Measurements from ENCODE around the gene LRRC3. TPM values are rescaled to one million over a fixed set of nuclear protein-coding genes. Genes with fewer than 3 reads are reported as not detected.
A peak's percentile ranks its signal among the peaks of the same experiment; 100 is the strongest.

Gene LRRC3
- total RNA-seq, 3 donors from 2014 or later, result 2.1 to 17.9 (median 2.7) TPM

DNA sequence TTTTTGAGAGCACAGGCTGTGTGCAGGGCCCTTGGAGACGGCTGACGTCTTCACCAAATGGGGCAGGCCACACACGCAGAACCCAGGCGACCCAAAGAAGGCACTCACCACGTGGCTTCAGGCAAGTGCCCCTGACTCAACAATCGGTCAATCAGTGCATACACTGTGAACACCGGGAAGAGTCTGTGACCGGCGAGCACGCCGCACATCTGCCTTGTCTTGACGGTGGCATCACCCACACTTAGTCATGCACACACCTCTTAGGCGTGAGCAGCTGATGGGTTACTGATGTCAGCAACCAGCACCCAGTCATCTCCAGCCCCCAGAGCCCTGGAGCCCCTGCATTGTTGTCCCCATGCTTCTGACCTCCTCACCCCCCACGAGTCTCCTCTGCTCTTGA is 4.9 kb upstream of the LRRC3 start:
- ATAC-seq (no peak), DNase-seq (no peak)
- H3K4me1 ChIP-seq (ENCODE audit: low read depth), result no peaks in the 10 kb centered on the region
- no peak overlapping the region for H3K4me3 ChIP-seq
- H3K9me3 ChIP-seq, result no peaks in the 10 kb centered on the region
- TF ChIP-seq, protein P1, sequence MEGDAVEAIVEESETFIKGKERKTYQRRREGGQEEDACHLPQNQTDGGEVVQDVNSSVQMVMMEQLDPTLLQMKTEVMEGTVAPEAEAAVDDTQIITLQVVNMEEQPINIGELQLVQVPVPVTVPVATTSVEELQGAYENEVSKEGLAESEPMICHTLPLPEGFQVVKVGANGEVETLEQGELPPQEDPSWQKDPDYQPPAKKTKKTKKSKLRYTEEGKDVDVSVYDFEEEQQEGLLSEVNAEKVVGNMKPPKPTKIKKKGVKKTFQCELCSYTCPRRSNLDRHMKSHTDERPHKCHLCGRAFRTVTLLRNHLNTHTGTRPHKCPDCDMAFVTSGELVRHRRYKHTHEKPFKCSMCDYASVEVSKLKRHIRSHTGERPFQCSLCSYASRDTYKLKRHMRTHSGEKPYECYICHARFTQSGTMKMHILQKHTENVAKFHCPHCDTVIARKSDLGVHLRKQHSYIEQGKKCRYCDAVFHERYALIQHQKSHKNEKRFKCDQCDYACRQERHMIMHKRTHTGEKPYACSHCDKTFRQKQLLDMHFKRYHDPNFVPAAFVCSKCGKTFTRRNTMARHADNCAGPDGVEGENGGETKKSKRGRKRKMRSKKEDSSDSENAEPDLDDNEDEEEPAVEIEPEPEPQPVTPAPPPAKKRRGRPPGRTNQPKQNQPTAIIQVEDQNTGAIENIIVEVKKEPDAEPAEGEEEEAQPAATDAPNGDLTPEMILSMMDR (IDR thresholded peaks at IDR 0.05), result no peak
- intact Hi-C loops (cut with DNase I, micrococcal nuclease), result no loop called here
- H3K36me3 ChIP-seq (ENCODE audit: low read depth), result no peaks in the 10 kb centered on the region

DNA sequence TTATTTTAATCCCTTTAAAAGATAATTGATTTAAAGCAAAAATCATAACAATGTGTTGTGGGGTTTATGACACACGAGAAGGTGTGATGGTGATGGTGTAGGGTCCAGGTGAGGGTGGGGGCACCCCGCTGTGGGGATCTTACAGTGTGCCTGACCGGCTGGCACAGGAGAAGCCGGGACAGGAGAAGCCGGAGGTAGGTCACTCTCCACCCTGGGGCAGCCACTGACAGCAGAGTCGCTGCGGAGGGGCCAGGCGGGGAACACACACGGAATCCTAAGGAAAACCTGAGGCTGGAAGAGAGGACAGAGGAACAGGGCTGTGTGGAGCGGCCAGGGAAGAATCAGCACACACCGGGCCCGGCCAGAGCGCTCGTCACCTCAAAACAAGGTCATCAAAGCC is 4.3 kb upstream of the LRRC3 start:
- H3K36me3 ChIP-seq (ENCODE audit: low read depth), result no peaks in the 10 kb centered on the region
- DNase-seq, result no peak
- intact Hi-C loops (cut with DNase I, micrococcal nuclease), result no loop called here
- H3K4me1 ChIP-seq (ENCODE audit: low read depth), result peaks cover 2% of the 10 kb centered on the region
- TF ChIP-seq, protein P1 (IDR thresholded peaks at IDR 0.05), result no peak
- H3K9me3 ChIP-seq, result no peaks in the 10 kb centered on the region
- H3K4me3 ChIP-seq, result no peak overlapping the region
- no peak for ATAC-seq

DNA sequence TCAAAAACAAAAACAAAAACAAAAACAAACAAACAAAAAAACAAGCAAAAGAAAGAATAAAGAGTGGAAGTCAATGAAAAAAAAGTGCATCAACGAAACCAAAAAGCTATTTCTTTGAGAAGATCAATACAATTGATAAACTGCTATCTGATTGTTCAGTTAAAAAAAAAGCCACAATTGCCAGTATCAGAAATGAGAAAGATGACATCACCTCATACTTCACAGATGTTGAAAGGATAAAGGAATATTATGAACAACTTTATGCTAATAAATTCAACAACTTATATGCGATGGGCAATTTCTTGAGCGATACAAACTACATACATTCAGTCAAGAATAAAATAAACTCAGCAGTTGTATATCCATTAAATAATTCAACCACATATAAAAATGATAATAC is 2.2 kb upstream of the LRRC3 start:
- Histone ChIP-seq H3K9me3 (no peaks in the 10 kb centered on the region), H3K4me1 (ENCODE audit: low read depth) (peaks cover 6% of the 10 kb centered on the region), H3K36me3 (ENCODE audit: low read depth) (no peaks in the 10 kb centered on the region), H3K4me3 (no peak overlapping the region)
- intact Hi-C loops (cut with DNase I, micrococcal nuclease), result no loop called here
- ATAC-seq (no peak), DNase-seq (no peak)
- TF ChIP-seq, protein P1 (IDR thresholded peaks at IDR 0.05), result no peak

DNA sequence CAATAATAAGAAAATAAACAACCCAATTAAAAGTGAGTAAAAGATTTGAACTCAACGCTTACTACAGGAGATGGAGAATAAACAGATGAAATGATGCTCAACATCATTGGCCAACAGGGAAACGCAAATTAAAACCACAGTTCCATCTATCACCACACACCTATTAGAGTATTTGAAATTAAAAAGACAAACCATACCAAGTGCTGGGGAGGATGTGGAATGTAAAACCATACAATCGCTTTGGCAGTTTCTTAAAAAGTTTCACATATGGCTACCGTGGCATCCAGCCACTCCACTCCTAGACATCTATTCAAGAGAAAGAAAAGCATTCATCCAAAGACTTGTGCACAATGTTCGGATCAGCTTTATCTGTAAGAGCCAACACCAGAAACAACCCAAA is 1.3 kb upstream of the LRRC3 start:
- no peak overlapping the region for H3K4me3 ChIP-seq
- H3K4me1 ChIP-seq (ENCODE audit: low read depth), result peaks cover 6% of the 10 kb centered on the region
- H3K36me3 ChIP-seq (ENCODE audit: low read depth), result no peaks in the 10 kb centered on the region
- no peak for DNase-seq
- no peak for ATAC-seq
- TF ChIP-seq, protein P1 (IDR thresholded peaks at IDR 0.05), result no peak
- H3K9me3 ChIP-seq, result no peaks in the 10 kb centered on the region
- intact Hi-C loops (cut with DNase I, micrococcal nuclease), result no loop called here

DNA sequence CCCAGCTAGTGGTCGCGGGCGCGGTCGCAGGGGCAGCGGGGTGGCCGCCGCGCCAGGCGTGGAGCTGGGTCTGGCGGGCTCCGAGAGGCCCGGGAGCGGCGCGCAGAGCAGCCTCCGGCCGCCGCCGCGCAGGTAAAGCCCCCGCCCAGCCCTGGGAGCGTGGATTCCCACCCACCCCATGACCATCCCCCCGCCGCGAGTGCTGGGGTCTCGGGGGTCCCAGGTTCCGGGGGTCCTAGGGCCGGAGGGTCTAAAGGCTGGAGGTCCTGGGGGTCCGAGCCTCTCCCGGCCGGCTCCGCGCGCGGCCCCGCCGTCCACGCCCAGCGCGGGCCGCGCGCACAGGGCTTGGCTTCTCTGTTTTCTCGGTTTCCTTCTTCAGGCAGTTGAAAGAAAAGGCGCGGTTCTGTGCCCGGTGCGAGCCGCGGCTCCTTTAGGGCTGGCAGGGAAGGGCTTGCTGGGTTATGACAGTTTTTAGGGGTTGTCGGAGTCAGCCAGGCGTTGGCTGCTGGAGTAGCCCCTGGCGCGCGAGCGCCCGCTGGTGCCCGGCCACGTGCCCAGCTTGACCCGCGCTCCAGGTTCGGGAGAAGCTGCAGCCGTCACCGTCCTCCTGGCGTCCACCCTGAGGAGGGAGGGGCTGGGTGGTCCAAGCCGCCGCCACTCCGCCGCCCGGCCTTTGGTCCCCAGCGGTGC is 359 bp downstream of the LRRC3 start:
- ATAC-seq (peak; percentile 69), DNase-seq (peak; percentile 58 to 75 (median 67))
- Histone ChIP-seq H3K4me1 (ENCODE audit: low read depth) (peaks cover 6% of the 10 kb centered on the region), H3K9me3 (no peaks in the 10 kb centered on the region), H3K4me3 (peak overlapping the region; percentile 38), H3K36me3 (ENCODE audit: low read depth) (no peaks in the 10 kb centered on the region)
- TF ChIP-seq, protein P1 (IDR thresholded peaks at IDR 0.05), result no peak
- intact Hi-C loops (cut with DNase I, micrococcal nuclease), result no loop called here

All from mucosa of descending colon (tissue), 3 donors.